B cell (primary cell): Measurements from ENCODE around the gene HGFAC. TPM values are rescaled to one million over a fixed set of nuclear protein-coding genes. Genes with fewer than 3 reads are reported as not detected.

ENCODE experiments used
- ATAC-seq: fragments of 200-7000 bp; cut with Tn5 transposase; one replicate; pipeline ENCODE4 v1.10.0; 2021; ENCODE audit warnings: low read depth, mild to moderate bottlenecking, moderate number of reproducible peaks, moderate library complexity
- CTCF ChIA-PET: fragments of 350-600 bp; sonication (Branson Sonifier 250); formaldehyde crosslinking; loops from one replicate; lab custom pipeline; 2021; ENCODE audit warnings: antibody characterized with exemption, inconsistent platforms; lab: Charles Lee
- POLR2A ChIA-PET: fragments of 350-600 bp; sonication (Branson Sonifier 250); formaldehyde crosslinking; loops from one replicate; lab custom pipeline; 2021; ENCODE audit warnings: antibody characterized with exemption; lab: Charles Lee
- DNase-seq: peaks from one replicate; pipeline ENCODE4 v3.0.0; 2013
- H2AFZ ChIP-seq: 2 replicates; pipeline ENCODE4 v1.6.1; 2012; ENCODE audit warnings: mild to moderate bottlenecking, low read depth, low read length; ENCODE audit not compliant: insufficient read depth, poor library complexity, severe bottlenecking
- H3K27ac ChIP-seq, 2 donors: 1 replicate in 1 of 2; 2 replicates in 1 of 2; pipeline ENCODE4 v1.5.1; 2012 to 2013; ENCODE audit warnings: low read length in 2 of 2, mild to moderate bottlenecking in 2 of 2, moderate library complexity in 1 of 2
- H3K27me3 ChIP-seq, 4 experiments: fragments of 200-600 bp in 1 of 4; sonication (generic) in 1 of 4; replicated peaks in 1 of 4; 1 replicate in 2 of 4; 2 replicates in 2 of 4; pipeline versions ENCODE4 v1.6.1 to v1.7.0; 2013 to 2016; ENCODE audit warnings: low read length in 3 of 4, mild to moderate bottlenecking in 2 of 4, mixed read lengths in 1 of 4, moderate library complexity in 1 of 4; ENCODE audit not compliant: insufficient read depth in 4 of 4, control insufficient read depth in 3 of 4; ENCODE audit errors: control extremely low read depth in 1 of 4
- H3K36me3 ChIP-seq, 2 experiments: replicated peaks in 1 of 2; 1 replicate in 1 of 2; 2 replicates in 1 of 2; pipeline versions ENCODE4 v1.6.1 to v1.7.1; 2013; ENCODE audit warnings: low read length in 1 of 2; ENCODE audit not compliant: insufficient read depth in 2 of 2, control insufficient read depth in 1 of 2; ENCODE audit errors: control extremely low read depth in 1 of 2, extremely low read depth in 1 of 2
- H3K4me1 ChIP-seq, 2 donors: fragments of 200-600 bp in 1 of 2; sonication (generic) in 1 of 2; 1 replicate in 1 of 2; 2 replicates in 1 of 2; pipeline versions ENCODE4 v1.5.1 to v1.6.1; 2013 to 2017; ENCODE audit warnings: low read length in 2 of 2; ENCODE audit not compliant: control insufficient read depth in 2 of 2, insufficient read depth in 2 of 2
- H3K4me2 ChIP-seq: replicated peaks from 2 replicates; pipeline ENCODE3; 2012; ENCODE audit warnings: mild to moderate bottlenecking, low read depth, low read length; ENCODE audit not compliant: poor library complexity, severe bottlenecking
- H3K4me3 ChIP-seq, 5 experiments: fragments of 200-600 bp in 1 of 5; sonication (generic) in 1 of 5; 1 replicate in 3 of 5; 2 replicates in 2 of 5; pipeline versions ENCODE4 v1.5.1 to v1.7.0; 2011 to 2016; ENCODE audit warnings: low read length in 4 of 5, mild to moderate bottlenecking in 4 of 5, low read depth in 2 of 5, control low read depth in 1 of 5, moderate library complexity in 1 of 5; ENCODE audit not compliant: insufficient read depth in 1 of 5; ENCODE audit errors: control extremely low read depth in 1 of 5, extremely low read depth in 1 of 5
- H3K79me2 ChIP-seq: fragments of 200-600 bp; sonication (generic); one replicate; pipeline ENCODE4 v1.6.0; 2016; ENCODE audit warnings: low read length; ENCODE audit not compliant: control insufficient read depth, insufficient read depth
- H3K9ac ChIP-seq: fragments of 200-600 bp; sonication (generic); 2 replicates; pipeline ENCODE4 v1.6.1; 2017; ENCODE audit warnings: mild to moderate bottlenecking, low read length, moderate library complexity
- H3K9me3 ChIP-seq, 3 donors: one replicate each; pipeline versions ENCODE4 v1.6.1 to v1.7.1; 2013; ENCODE audit warnings: low read length in 2 of 3; ENCODE audit not compliant: control insufficient read depth in 2 of 3, insufficient read depth in 1 of 3; ENCODE audit errors: control extremely low read depth in 1 of 3
- H4K20me1 ChIP-seq: 2 replicates; pipeline ENCODE4 v1.6.0; 2012; ENCODE audit warnings: mild to moderate bottlenecking, low read length; ENCODE audit not compliant: insufficient read depth, control insufficient read depth, poor library complexity, severe bottlenecking
- H3K27ac Mint-ChIP-seq: one replicate; pipeline ENCODE4 v1.8.0; 2021; ENCODE audit warnings: mixed read lengths
- H3K27me3 Mint-ChIP-seq: one replicate; pipeline ENCODE4 v1.8.0; 2021; ENCODE audit warnings: mixed read lengths
- H3K4me1 Mint-ChIP-seq: one replicate; pipeline ENCODE4 v1.8.0; 2021; ENCODE audit warnings: mixed read lengths
- H3K4me3 Mint-ChIP-seq: one replicate; pipeline ENCODE4 v1.8.0; 2021; ENCODE audit warnings: mixed read lengths
- H3K9me3 Mint-ChIP-seq: one replicate; pipeline ENCODE4 v1.8.0; 2022; ENCODE audit warnings: mixed read lengths; ENCODE audit not compliant: insufficient read depth
- CTCF ChIP-seq: fragments of 200-600 bp; IDR thresholded peaks from one replicate; pipeline ENCODE4 v1.8.0; 2022; ENCODE audit warnings: antibody characterized with exemption, mild to moderate bottlenecking
- EZH2 ChIP-seq: IDR thresholded peaks from 2 replicates; pipeline ENCODE4 v1.6.1; 2012; ENCODE audit warnings: borderline replicate concordance, low read depth, mild to moderate bottlenecking, moderate library complexity, low read length; ENCODE audit not compliant: insufficient read depth, poor library complexity, severe bottlenecking
- WGBS: methylation state at CpG from one replicate; pipeline ENCODE4 v1.1.5; 2013; ENCODE audit warnings: missing lambda C conversion rate; ENCODE audit not compliant: insufficient coverage; 5-methylcytosine and 5-hydroxymethylcytosine counted together
- intact Hi-C: fragments of 100-400 bp; cut with micrococcal nuclease; formaldehyde crosslinking; loops from one replicate; pipeline ENCODE4 v1.10.0; 2022
- polyA minus RNA-seq: library from RNA; depleted of rRNA, polyadenylated mRNA; stranded (reverse); fragments of >200 nt; gene quantifications from 2 replicates; pipeline ENCODE4 v1.2.3, GENCODE V29; 2012
- polyA plus RNA-seq: library from polyadenylated mRNA; depleted of rRNA; stranded (reverse); fragments of >200 nt; gene quantifications from 2 replicates; pipeline ENCODE4 v1.2.3, GENCODE V29; 2012
- total RNA-seq, 2 donors: library from RNA; stranded (reverse); fragments of 120-200 nt in 1 of 2; gene quantifications; 1 replicate in 1 of 2; 2 replicates in 1 of 2; pipeline versions ENCODE4 v1.2.3 to v1.2.4, GENCODE V29; 2013 to 2022

Gene HGFAC
- total RNA-seq (not detected in 2 replicates), polyA plus RNA-seq (not detected in 2 replicates), polyA minus RNA-seq (not detected in 2 replicates)
- 0.02 TPM for total RNA-seq (2013)

- peaks cover 0 to 10% of the 10 kb centered on the region in 2 donors for H3K4me1 ChIP-seq
- intact Hi-C loops, result loop anchor here (2.0 to 10.0 kb wide), 2 partner anchors 69 to 237 kb away; no protein-coding TSS in a partner anchor
- DNase-seq, result no peak
- H3K4me1 Mint-ChIP-seq, result no peaks in the 10 kb centered on the region
- CTCF ChIA-PET, result interaction anchor here (0.5 to 6.4 kb wide), 5 partner anchors 39 to 96 kb away, joined by 3 to 56 read pairs (median 4); no protein-coding TSS in a partner anchor
- no peak within 1 kb of the TSS for H3K4me3 Mint-ChIP-seq
- H3K9me3 ChIP-seq, result no peaks in the 10 kb centered on the region
- H3K79me2 ChIP-seq, result no peaks in the 10 kb centered on the region
- TF ChIP-seq CTCF (no peak), EZH2 (no peak)
- 88% methylated on average over 25 of the region's 27 CpGs for WGBS
- no peaks in the 10 kb centered on the region for H3K36me3 ChIP-seq
- no peak within 1 kb of the TSS for H3K27ac Mint-ChIP-seq
- POLR2A ChIA-PET, result interaction anchor here (0.5 kb wide), 1 partner anchor 547 kb away, joined by 8 read pairs; no protein-coding TSS in a partner anchor
- H4K20me1 ChIP-seq, result no peaks in the 10 kb centered on the region
- H3K4me3 ChIP-seq, result no peak within 1 kb of the TSS
- peak within 1 kb of the TSS; percentile 44 for H3K4me2 ChIP-seq
- peaks cover 0 to 5% (median 0%) of the 10 kb centered on the region in 4 experiments for H3K27me3 ChIP-seq
- H2AFZ ChIP-seq, result peak within 1 kb of the TSS; percentile 22
- no peak for ATAC-seq
- H3K27ac ChIP-seq, result no peak within 1 kb of the TSS
- no peak within 1 kb of the TSS for H3K9ac ChIP-seq
- H3K9me3 Mint-ChIP-seq, result no peaks in the 10 kb centered on the region
- no peaks in the 10 kb centered on the region for H3K27me3 Mint-ChIP-seq
These were observed at the start of gene HGFAC for GRCh38 chr4:3441501-3442459. Gene HGFAC (plus strand): TSS chr4:3441968. CDS start chr4:3442002, 34 bp downstream.
